Heart left ventricle (tissue), 16 donors: ENCODE results near the gene LIME1. TPM values are rescaled to one million over a fixed set of nuclear protein-coding genes. Genes with fewer than 3 reads are reported as not detected.

Experiments used
- ATAC-seq, 4 donors: fragments of 200-7000 bp; cut with Tn5 transposase; one replicate each; pipeline ENCODE4 v1.9.1; 2020 to 2022; ENCODE audit warnings: moderate library complexity in 4 of 4, mild to moderate bottlenecking in 3 of 4, moderate number of reproducible peaks in 1 of 4
- DNase-seq, 5 donors: peaks; one replicate each; pipeline ENCODE4 v3.0.0-alpha.2; 2020
- H3K27ac ChIP-seq, 12 donors: fragments of 200-600 bp; sonication (generic) in 4 of 12; one replicate each; pipeline versions ENCODE4 v1.5.0 to v1.8.0; 2016 to 2022; ENCODE audit warnings: mild to moderate bottlenecking in 2 of 12
- H3K27me3 ChIP-seq, 9 donors: fragments of 200-600 bp; sonication (generic) in 2 of 9; one replicate each; pipeline versions ENCODE4 v1.5.1 to v1.8.0; 2016 to 2022; ENCODE audit warnings: mild to moderate bottlenecking in 3 of 9
- H3K36me3 ChIP-seq, 9 donors: fragments of 200-600 bp; sonication (generic) in 2 of 9; one replicate each; pipeline versions ENCODE4 v1.5.0 to v1.8.0; 2018 to 2022; ENCODE audit warnings: mild to moderate bottlenecking in 2 of 9
- H3K4me1 ChIP-seq, 12 donors: fragments of 200-600 bp; sonication (generic) in 4 of 12; one replicate each; pipeline versions ENCODE4 v1.5.0 to v1.8.0; 2016 to 2022; ENCODE audit warnings: mild to moderate bottlenecking in 3 of 12
- H3K4me3 ChIP-seq, 12 donors: fragments of 200-600 bp; sonication (generic) in 4 of 12; one replicate each; pipeline versions ENCODE4 v1.5.0 to v1.8.0; 2017 to 2022; ENCODE audit warnings: mild to moderate bottlenecking in 9 of 12, moderate library complexity in 4 of 12
- H3K9me3 ChIP-seq, 12 donors: fragments of 200-600 bp; sonication (generic) in 4 of 12; one replicate each; pipeline versions ENCODE4 v1.5.0 to v1.8.0; 2016 to 2022; ENCODE audit warnings: mild to moderate bottlenecking in 1 of 12
- CTCF ChIP-seq, 12 donors: fragments of 200-600 bp; sonication (generic) in 4 of 12; IDR thresholded peaks; one replicate each; pipeline versions ENCODE4 v1.5.0 to v1.8.0; 2018 to 2022; ENCODE audit warnings: antibody characterized with exemption in 12 of 12, mild to moderate bottlenecking in 5 of 12
- POLR2A ChIP-seq, 2 donors: fragments of 450-650 bp; IDR thresholded peaks; one replicate each; pipeline ENCODE4 v1.6.1; 2017; ENCODE audit warnings: antibody characterized with exemption in 2 of 2, mild to moderate bottlenecking in 2 of 2, moderate library complexity in 2 of 2
- WGBS, 4 donors: extraction: QIAGEN DNeasy Blood & Tissue Kit in 2 of 4; methylation state at CpG; one replicate each; pipeline versions ENCODE4 v1.1.5 to v1.1.7; 2013 to 2018; 5-methylcytosine and 5-hydroxymethylcytosine counted together
- intact Hi-C, 10 donors: fragments of 100-400 bp; cut with DNase I; formaldehyde crosslinking; loops; one replicate each; pipeline versions ENCODE4 v1.11.1 to v1.14.2; 2022
- polyA plus RNA-seq, 2 donors: library from polyadenylated mRNA; stranded (reverse); fragments of 200-250 nt; gene quantifications; one replicate each; pipeline ENCODE4 v1.2.3, GENCODE V29; 2013
- total RNA-seq, 9 donors: library from RNA; depleted of rRNA in 2 of 9; stranded (reverse); fragments of >200 nt in 2 of 9; fragmentation: NEBNext Ultra II Directional in 3 of 9; extraction: Animal tissue kit (Norgen Biotek cat#: 25700) in 3 of 9; gene quantifications; one replicate each; pipeline versions ENCODE4 v1.1.0 to v1.2.4, GENCODE V29; 2016 to 2023
- donor health status: ischemic (EF 13 %, LVEDD 7.1; RV severe dilation, severe dysfunction).
- donor health status: healthy with polysubstance abuse.
- donor health status: DM: no; HTN: yes; CAD: no.
- donor health status: DM: no; HTN: no; CAD: no.
- donor health status: ischemic (EF 25% LVEDD 6.9; RV normal size, moderate dysfunction).
- donor health status: ischemic (EF 25% LVEDD 5.7; RV mildly dilated, moderate dysfunction).
- donor health status: healthy.
- donor health status: DM: yes; HTN: yes; CAD: no.
- donor health status: ischemic (EF 35%, LVEDD 5.7; RV mildly dilated, moderate dysfunction).
- donor health status: nonischemic (EF 11% LVEDD 7.7; RV severe dilation, severe dysfunction).
- donor health status: DM: yes; HTN: yes; CAD: no.
- donor health status: PGD.
- donor health status: ischemic (EF 29% LVEDD 5.4; RV normal size, mild dysfunction).
- donor health status: nonischemic (EF 23%, LVEDD 6.1; RV moderate dilation, normal function).

Gene LIME1
- total and polyA plus RNA-seq, 11 donors, result 0.95 to 7.1 (median 3.4) TPM

GRCh38 chr20:63740070-63740626, 3.7 kb downstream of the LIME1 start:
- intact Hi-C loops, result loop anchor here in 1 of 10 donors (5.0 kb wide), 1 partner anchor 87 kb away; no protein-coding TSS in a partner anchor
- Histone ChIP-seq H3K36me3 (peaks cover 0 to 49% (median 37%) of the 10 kb centered on the region in 9 donors), H3K9me3 (no peaks in the 10 kb centered on the region), H3K4me3 (peak overlapping the region; percentile 40 to 81 (median 67)), H3K27me3 (no peaks in the 10 kb centered on the region), H3K4me1 (peaks cover 9 to 46% (median 35%) of the 10 kb centered on the region in 12 donors), H3K27ac (peak overlapping the region; percentile 77 to 99 (median 94))
- ATAC-seq, result peak in 2 of 4 donors; percentile 0 to 1
- 0 to 1% (median 0%) methylated on average over 17 to 80 of the region's 80 CpGs for WGBS, 4 donors
- peak in 4 of 5 donors; percentile 51 to 82 (median 62) for DNase-seq
- TF ChIP-seq POLR2A (IDR thresholded peaks at IDR 0.05) (no peak), CTCF (IDR thresholded peaks at IDR 0.05) (no peak)

- Histone ChIP-seq H3K27me3 (no peaks in the 10 kb centered on the region), H3K9me3 (no peaks in the 10 kb centered on the region), H3K4me1 (peaks cover 9 to 46% (median 35%) of the 10 kb centered on the region in 12 donors), H3K36me3 (peaks cover 0 to 49% (median 40%) of the 10 kb centered on the region in 9 donors), H3K4me3 (peak overlapping the region; percentile 40 to 81 (median 67)), H3K27ac (peak overlapping the region; percentile 77 to 99 (median 94))
- WGBS, 4 donors, result 0 to 5% (median 2%) methylated on average over 13 to 29 of the region's 29 CpGs
- ATAC-seq (peak; percentile 77 to 89 (median 82)), DNase-seq (peak; percentile 93 to 96 (median 94))
- intact Hi-C loops, result loop anchor here in 1 of 10 donors (5.0 kb wide), 1 partner anchor 87 kb away; no protein-coding TSS in a partner anchor
- peak in 1 of 2 donors; percentile 26 for TF ChIP-seq POLR2A (IDR thresholded peaks at IDR 0.05)
- TF ChIP-seq CTCF (IDR thresholded peaks at IDR 0.05), result peak in 7 of 12 donors; percentile 14 to 64 (median 48)
Observed at GRCh38 chr20:63740627-63741353, 4.3 kb downstream of the LIME1 start.

- peaks cover 0 to 49% (median 42%) of the 10 kb centered on the region in 9 donors for H3K36me3 ChIP-seq
- 19 to 33% (median 26%) methylated on average over 5 to 6 of the region's 6 CpGs for WGBS, 4 donors
- peak overlapping the region in 11 of 12 donors; percentile 88 to 99 (median 94) for H3K27ac ChIP-seq
- no peaks in the 10 kb centered on the region for H3K27me3 ChIP-seq
- peak overlapping the region in 11 of 12 donors; percentile 40 to 81 (median 67) for H3K4me3 ChIP-seq
- DNase-seq (no peak), ATAC-seq (no peak)
- TF ChIP-seq CTCF (IDR thresholded peaks at IDR 0.05) (no peak), POLR2A (IDR thresholded peaks at IDR 0.05) (no peak)
- peaks cover 9 to 46% (median 35%) of the 10 kb centered on the region in 12 donors for H3K4me1 ChIP-seq
- no peaks in the 10 kb centered on the region for H3K9me3 ChIP-seq
- intact Hi-C loops, result loop anchor here in 1 of 10 donors (5.0 kb wide), 1 partner anchor 86 kb away; no protein-coding TSS in a partner anchor
Observed at GRCh38 chr20:63741354-63741675, 4.9 kb downstream of the LIME1 start.
